ENCODE measurements around the gene ST7.

Gene ST7

GRCh38 chr7:117074378-117074777 is 121.1 kb downstream of the ST7 start:
- H3K27ac ChIP-seq (ENCODE audit: low read depth, low read length), result no peak overlapping the region
- H3K4me1 ChIP-seq (ENCODE audit: control insufficient read depth, insufficient read depth, low read length), result peaks cover 10% of the 10 kb centered on the region
- no peaks in the 10 kb centered on the region for H3K27me3 ChIP-seq (ENCODE audit: control insufficient read depth, insufficient read depth, low read length)
- H3K4me3 ChIP-seq (ENCODE audit: low read length), result no peak overlapping the region
- H3K36me3 ChIP-seq (ENCODE audit: control insufficient read depth, insufficient read depth, low read length), result no peaks in the 10 kb centered on the region
- H3K9ac ChIP-seq (ENCODE audit: low read length), result no peak overlapping the region

- Histone ChIP-seq H3K27ac (ENCODE audit: low read depth, low read length) (no peak overlapping the region), H3K36me3 (ENCODE audit: control insufficient read depth, insufficient read depth, low read length) (no peaks in the 10 kb centered on the region), H3K4me3 (ENCODE audit: low read length) (no peak overlapping the region), H3K4me1 (ENCODE audit: control insufficient read depth, insufficient read depth, low read length) (peaks cover 10% of the 10 kb centered on the region), H3K27me3 (ENCODE audit: control insufficient read depth, insufficient read depth, low read length) (no peaks in the 10 kb centered on the region), H3K9ac (ENCODE audit: low read length) (no peak overlapping the region)
Measured at GRCh38 chr7:117075934-117076333, 122.6 kb downstream of the ST7 start.

DNA sequence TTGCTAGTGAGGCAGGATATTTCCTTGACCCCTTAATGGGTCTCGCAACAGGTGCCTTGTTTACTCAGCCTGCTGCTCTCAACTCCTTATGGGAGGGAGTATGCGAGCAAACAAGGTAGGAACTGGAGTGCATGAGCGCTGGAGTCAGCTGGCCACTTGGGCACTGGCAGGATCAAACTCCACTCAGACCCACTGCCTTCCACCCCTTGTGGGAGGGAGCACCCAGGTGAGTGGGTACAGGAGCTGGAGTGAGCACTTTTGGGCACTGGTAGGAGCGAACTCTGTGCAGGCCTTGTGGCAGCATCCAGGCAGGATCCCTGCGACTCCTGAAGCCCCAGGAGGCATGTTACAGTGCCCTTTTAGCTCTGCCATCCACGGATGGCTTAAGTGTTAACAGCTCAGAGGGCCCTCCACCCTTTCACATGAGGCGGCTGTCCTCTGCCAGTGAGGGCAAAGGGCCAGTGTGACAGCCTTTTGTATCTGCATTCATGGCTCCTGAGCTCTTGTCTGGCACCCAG is 123.2 kb downstream of the ST7 start:
- no peak overlapping the region for H3K27ac ChIP-seq (ENCODE audit: low read depth, low read length)
- no peaks in the 10 kb centered on the region for H3K27me3 ChIP-seq (ENCODE audit: control insufficient read depth, insufficient read depth, low read length)
- H3K9ac ChIP-seq (ENCODE audit: low read length), result no peak overlapping the region
- H3K4me3 ChIP-seq (ENCODE audit: low read length), result no peak overlapping the region
- peaks cover 10% of the 10 kb centered on the region for H3K4me1 ChIP-seq (ENCODE audit: control insufficient read depth, insufficient read depth, low read length)
- H3K36me3 ChIP-seq (ENCODE audit: control insufficient read depth, insufficient read depth, low read length), result no peaks in the 10 kb centered on the region

GRCh38 chr7:117077658-117078057 is 124.4 kb downstream of the ST7 start:
- Histone ChIP-seq H3K9ac (ENCODE audit: low read length) (no peak overlapping the region), H3K4me3 (ENCODE audit: low read length) (no peak overlapping the region), H3K4me1 (ENCODE audit: control insufficient read depth, insufficient read depth, low read length) (peaks cover 4% of the 10 kb centered on the region), H3K27ac (ENCODE audit: low read depth, low read length) (no peak overlapping the region), H3K27me3 (ENCODE audit: control insufficient read depth, insufficient read depth, low read length) (no peaks in the 10 kb centered on the region), H3K36me3 (ENCODE audit: control insufficient read depth, insufficient read depth, low read length) (no peaks in the 10 kb centered on the region)

DNA sequence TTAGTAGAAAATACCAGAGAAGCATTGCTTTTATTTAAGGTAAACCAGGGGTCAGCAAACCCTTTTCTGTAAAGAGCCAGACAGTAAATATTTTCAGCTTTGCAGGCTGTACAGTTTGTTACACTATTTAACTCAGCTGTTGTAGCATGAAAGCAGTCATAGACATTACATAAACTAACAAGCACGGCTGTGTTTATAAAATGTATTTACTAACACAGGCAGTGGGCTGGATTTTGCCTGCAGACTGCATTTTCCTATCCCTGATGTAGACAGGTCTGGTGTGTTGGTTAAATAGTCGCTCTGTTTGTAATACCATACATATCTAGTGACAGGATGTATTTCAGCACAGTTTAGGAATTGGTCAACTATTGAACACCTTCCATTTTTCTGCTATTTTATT is 129.3 kb downstream of the ST7 start:
- Histone ChIP-seq H3K36me3 (ENCODE audit: control insufficient read depth, insufficient read depth, low read length) (no peaks in the 10 kb centered on the region), H3K9ac (ENCODE audit: low read length) (no peak overlapping the region), H3K27ac (ENCODE audit: low read depth, low read length) (no peak overlapping the region), H3K4me1 (ENCODE audit: control insufficient read depth, insufficient read depth, low read length) (no peaks in the 10 kb centered on the region), H3K4me3 (ENCODE audit: low read length) (no peak overlapping the region), H3K27me3 (ENCODE audit: control insufficient read depth, insufficient read depth, low read length) (no peaks in the 10 kb centered on the region)

GRCh38 chr7:117083648-117084047 is 130.3 kb downstream of the ST7 start:
- H3K4me1 ChIP-seq (ENCODE audit: control insufficient read depth, insufficient read depth, low read length), result no peaks in the 10 kb centered on the region
- H3K27ac ChIP-seq (ENCODE audit: low read depth, low read length), result no peak overlapping the region

GRCh38 chr7:117084286-117084685 is 131.0 kb downstream of the ST7 start:
- Histone ChIP-seq H3K4me1 (ENCODE audit: control insufficient read depth, insufficient read depth, low read length) (no peaks in the 10 kb centered on the region), H3K27me3 (ENCODE audit: control insufficient read depth, insufficient read depth, low read length) (no peaks in the 10 kb centered on the region), H3K9ac (ENCODE audit: low read length) (no peak overlapping the region), H3K27ac (ENCODE audit: low read depth, low read length) (no peak overlapping the region), H3K36me3 (ENCODE audit: control insufficient read depth, insufficient read depth, low read length) (no peaks in the 10 kb centered on the region), H3K4me3 (ENCODE audit: low read length) (no peak overlapping the region)

More at GRCh38 chr7:117083648-117084047, 130.3 kb downstream of the ST7 start:
- no peak overlapping the region for H3K4me3 ChIP-seq (ENCODE audit: low read length)
- no peaks in the 10 kb centered on the region for H3K36me3 ChIP-seq (ENCODE audit: control insufficient read depth, insufficient read depth, low read length)
- H3K9ac ChIP-seq (ENCODE audit: low read length), result no peak overlapping the region
- no peaks in the 10 kb centered on the region for H3K27me3 ChIP-seq (ENCODE audit: control insufficient read depth, insufficient read depth, low read length)

DNA sequence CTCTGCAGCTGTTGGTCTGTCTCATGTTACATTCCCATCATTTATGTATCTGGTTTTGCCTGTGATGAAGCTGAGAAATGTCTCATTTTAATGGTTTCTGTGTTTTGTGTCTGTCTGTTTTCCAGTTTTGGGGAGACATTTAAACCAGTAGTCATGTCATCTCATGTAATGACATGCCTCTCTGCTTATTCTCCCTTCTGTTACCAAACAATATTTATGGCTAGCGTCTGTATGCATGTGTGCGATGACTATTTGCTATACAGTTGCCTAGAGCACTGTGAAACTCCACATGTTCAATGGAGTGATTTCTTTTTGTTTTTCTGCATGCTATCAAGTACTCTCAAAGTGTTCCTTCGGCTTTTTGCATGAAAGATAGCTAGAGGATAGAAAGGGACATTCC is 132.0 kb downstream of the ST7 start:
- H3K4me3 ChIP-seq (ENCODE audit: low read length), result no peak overlapping the region
- H3K27ac ChIP-seq (ENCODE audit: low read depth, low read length), result no peak overlapping the region
- no peaks in the 10 kb centered on the region for H3K4me1 ChIP-seq (ENCODE audit: control insufficient read depth, insufficient read depth, low read length)
- no peaks in the 10 kb centered on the region for H3K36me3 ChIP-seq (ENCODE audit: control insufficient read depth, insufficient read depth, low read length)
- H3K27me3 ChIP-seq (ENCODE audit: control insufficient read depth, insufficient read depth, low read length), result no peaks in the 10 kb centered on the region
- no peak overlapping the region for H3K9ac ChIP-seq (ENCODE audit: low read length)

DNA sequence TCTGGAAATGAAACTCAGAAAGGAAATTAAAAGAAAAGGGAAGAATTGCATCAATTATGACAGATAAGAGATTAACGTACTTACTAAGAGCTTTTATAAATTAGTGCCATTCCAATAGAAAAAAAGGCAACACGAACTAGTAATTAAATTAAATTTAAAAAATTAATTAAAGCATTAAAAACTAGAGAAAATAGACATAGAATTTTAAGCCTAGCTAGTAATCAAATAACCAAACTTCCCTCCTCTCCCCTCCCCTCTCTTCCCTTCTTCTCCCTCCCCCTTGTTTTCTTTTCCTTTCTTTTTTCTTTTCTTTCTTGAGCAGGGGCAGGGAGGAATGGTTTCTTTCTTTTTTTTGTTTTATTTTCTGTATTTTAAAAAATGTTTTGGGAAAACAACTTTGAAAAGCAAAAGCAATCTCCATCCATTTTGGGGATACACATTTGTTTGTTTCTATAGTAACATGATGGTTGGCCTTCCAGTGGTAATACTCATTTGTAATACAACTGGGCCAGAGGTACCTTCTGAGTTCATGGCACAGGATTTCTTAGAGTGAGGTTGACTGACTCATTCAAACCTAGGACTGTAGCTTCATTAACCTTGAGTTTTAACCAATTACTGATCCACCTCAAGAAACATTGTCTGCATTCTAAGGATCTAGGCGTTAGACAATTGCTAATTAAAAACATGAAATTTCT is 132.6 kb downstream of the ST7 start:
- Histone ChIP-seq H3K27me3 (ENCODE audit: control insufficient read depth, insufficient read depth, low read length) (no peaks in the 10 kb centered on the region), H3K4me1 (ENCODE audit: control insufficient read depth, insufficient read depth, low read length) (no peaks in the 10 kb centered on the region), H3K36me3 (ENCODE audit: control insufficient read depth, insufficient read depth, low read length) (no peaks in the 10 kb centered on the region), H3K4me3 (ENCODE audit: low read length) (no peak overlapping the region), H3K27ac (ENCODE audit: low read depth, low read length) (no peak overlapping the region), H3K9ac (ENCODE audit: low read length) (no peak overlapping the region)

DNA sequence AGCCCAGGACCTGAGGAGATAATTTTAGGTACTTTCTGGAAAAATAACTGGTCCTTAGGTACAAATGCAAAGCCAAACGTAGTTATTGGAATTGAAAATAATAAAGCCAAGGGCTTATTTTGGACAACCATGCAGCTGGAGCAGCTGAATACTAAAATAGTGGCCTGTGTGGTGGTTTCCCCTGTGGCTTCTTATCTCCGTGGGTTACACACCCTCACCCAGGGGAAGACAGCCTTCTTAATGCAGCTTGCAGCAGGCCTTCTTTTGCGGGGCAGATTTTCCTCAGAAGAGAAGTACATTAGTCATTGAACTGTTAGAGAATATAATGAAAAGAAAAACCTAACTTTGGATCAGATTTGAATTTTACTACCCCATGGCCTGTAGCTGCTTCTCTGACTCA is 133.5 kb downstream of the ST7 start:
- Histone ChIP-seq H3K9ac (ENCODE audit: low read length) (no peak overlapping the region), H3K4me1 (ENCODE audit: control insufficient read depth, insufficient read depth, low read length) (no peaks in the 10 kb centered on the region), H3K27ac (ENCODE audit: low read depth, low read length) (no peak overlapping the region)

DNA sequence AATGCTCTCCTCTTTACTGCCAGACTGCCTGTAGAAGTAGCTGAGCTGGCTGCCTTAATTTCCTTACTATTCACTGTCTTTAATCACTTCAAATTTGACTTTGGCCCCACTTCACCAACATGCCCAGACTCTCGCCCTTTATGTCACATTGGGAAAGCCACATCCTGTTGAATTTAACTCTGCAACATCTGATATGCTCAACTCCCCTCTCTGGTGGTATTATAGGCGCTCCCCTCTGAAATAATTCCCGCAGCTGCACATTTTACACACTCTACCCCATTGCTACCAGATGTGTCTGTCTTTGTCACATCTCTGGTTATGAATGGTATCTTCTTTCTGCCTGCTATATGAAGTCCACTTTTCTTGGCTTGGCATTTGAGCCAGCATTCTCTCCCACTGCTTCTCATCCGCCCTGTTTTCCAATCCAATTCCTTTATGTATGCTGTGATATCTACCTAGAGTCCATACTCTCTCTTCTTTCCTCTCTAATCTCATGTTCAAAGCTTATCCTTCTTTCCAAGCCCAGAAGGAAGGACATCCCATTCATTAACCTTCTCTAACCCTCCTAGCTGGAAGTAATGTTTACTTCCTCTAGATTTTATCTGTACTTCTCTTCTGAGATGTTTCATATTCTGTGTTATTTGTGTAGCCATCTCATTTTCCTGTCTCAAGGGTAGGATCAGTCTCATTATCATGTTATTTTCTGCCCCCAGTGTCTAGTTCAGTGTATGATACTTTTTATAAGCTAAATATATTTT is 134.5 kb downstream of the ST7 start:
- Histone ChIP-seq H3K4me1 (ENCODE audit: control insufficient read depth, insufficient read depth, low read length) (no peaks in the 10 kb centered on the region), H3K4me3 (ENCODE audit: low read length) (no peak overlapping the region), H3K36me3 (ENCODE audit: control insufficient read depth, insufficient read depth, low read length) (no peaks in the 10 kb centered on the region), H3K27ac (ENCODE audit: low read depth, low read length) (no peak overlapping the region), H3K9ac (ENCODE audit: low read length) (no peak overlapping the region), H3K27me3 (ENCODE audit: control insufficient read depth, insufficient read depth, low read length) (no peaks in the 10 kb centered on the region)

More for the DNA sequence above, 133.5 kb downstream of the ST7 start:
- Histone ChIP-seq H3K4me3 (ENCODE audit: low read length) (no peak overlapping the region), H3K27me3 (ENCODE audit: control insufficient read depth, insufficient read depth, low read length) (no peaks in the 10 kb centered on the region), H3K36me3 (ENCODE audit: control insufficient read depth, insufficient read depth, low read length) (no peaks in the 10 kb centered on the region)

- H3K27me3 ChIP-seq (ENCODE audit: control insufficient read depth, insufficient read depth, low read length), result no peaks in the 10 kb centered on the region
- no peak overlapping the region for H3K27ac ChIP-seq (ENCODE audit: low read depth, low read length)
- no peaks in the 10 kb centered on the region for H3K4me1 ChIP-seq (ENCODE audit: control insufficient read depth, insufficient read depth, low read length)
- no peaks in the 10 kb centered on the region for H3K36me3 ChIP-seq (ENCODE audit: control insufficient read depth, insufficient read depth, low read length)
- no peak overlapping the region for H3K4me3 ChIP-seq (ENCODE audit: low read length)
- no peak overlapping the region for H3K9ac ChIP-seq (ENCODE audit: low read length)
Measured at GRCh38 chr7:117088623-117089194, 135.4 kb downstream of the ST7 start.

Data from rectal smooth muscle tissue (tissue), 1 donor.